Activated naive CD4-positive, alpha-beta T cell treated with anti-CD3 and anti-CD28 coated beads, Interleukin-2, amount 50 U/mL, for 24 hours (primary cell): ENCODE results near the gene HTRA3.

Experiments used
- H3K27ac Mint-ChIP-seq: one replicate; pipeline ENCODE4 v1.8.0; 2021; ENCODE audit warnings: mild to moderate bottlenecking, mixed read lengths
- H3K27me3 Mint-ChIP-seq: one replicate; pipeline ENCODE4 v1.8.0; 2021; ENCODE audit warnings: mixed read lengths
- H3K36me3 Mint-ChIP-seq: one replicate; pipeline ENCODE4 v1.8.0; 2021; ENCODE audit warnings: mixed read lengths
- H3K4me1 Mint-ChIP-seq: one replicate; pipeline ENCODE4 v1.8.0; 2021; ENCODE audit warnings: mixed read lengths
- H3K4me3 Mint-ChIP-seq: one replicate; pipeline ENCODE4 v1.8.0; 2021; ENCODE audit warnings: mild to moderate bottlenecking, mixed read lengths
- H3K9me3 Mint-ChIP-seq: one replicate; pipeline ENCODE4 v1.8.0; 2021; ENCODE audit warnings: mixed read lengths

Gene HTRA3

DNA sequence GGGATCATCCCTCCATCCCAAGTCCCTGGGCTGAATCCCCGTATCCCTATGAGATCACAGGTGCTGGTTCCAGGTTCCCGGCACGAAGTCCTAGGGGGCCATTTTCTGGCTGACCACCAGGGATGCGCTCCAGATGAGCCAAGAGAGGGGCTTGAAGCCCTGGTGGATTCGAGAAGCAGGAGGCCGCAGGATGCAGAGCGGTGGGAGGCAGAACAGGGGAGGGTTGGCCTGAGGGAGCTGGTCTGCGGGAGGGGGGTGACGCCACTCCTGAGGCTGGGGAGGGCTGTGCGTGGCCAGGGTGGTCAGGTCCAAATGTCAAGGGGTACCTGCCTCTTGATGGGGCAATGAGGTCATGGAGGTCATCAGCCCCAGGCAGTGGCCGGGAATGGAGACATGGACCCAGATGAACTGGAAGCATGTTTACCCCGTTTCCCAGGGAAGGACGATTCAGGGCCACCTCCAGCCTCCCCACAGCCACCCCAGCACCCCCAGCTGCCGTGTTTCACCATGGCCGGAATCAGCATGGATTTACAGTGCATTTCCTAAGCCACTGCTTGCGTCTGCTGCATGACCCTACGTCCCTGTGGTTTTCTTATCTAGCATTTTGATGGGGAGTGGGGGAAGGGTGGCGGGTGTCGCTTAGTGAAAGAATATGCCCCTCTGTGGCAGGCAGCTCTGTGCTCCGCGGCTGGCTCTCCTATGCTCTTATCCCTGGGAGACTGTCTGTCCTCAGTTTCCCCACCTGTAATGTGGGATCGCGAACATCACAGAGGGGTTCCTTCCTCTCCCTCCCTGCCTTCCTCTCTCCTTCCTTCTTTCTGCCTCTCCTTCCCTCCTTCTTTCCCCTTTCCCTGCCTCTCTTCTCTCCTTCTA lies 17.0 kb upstream of the HTRA3 start:
- no peaks in the 10 kb centered on the region for H3K27me3 Mint-ChIP-seq
- no peaks in the 10 kb centered on the region for H3K36me3 Mint-ChIP-seq

GRCh38 chr4:8254076-8254475 lies 15.5 kb upstream of the HTRA3 start:
- Mint-ChIP-seq H3K9me3 (no peaks in the 10 kb centered on the region), H3K4me1 (no peaks in the 10 kb centered on the region), H3K4me3 (no peak overlapping the region), H3K27me3 (no peaks in the 10 kb centered on the region), H3K27ac (no peak overlapping the region), H3K36me3 (no peaks in the 10 kb centered on the region)

More for the DNA sequence above, 17.0 kb upstream of the HTRA3 start:
- Mint-ChIP-seq H3K27ac (no peak overlapping the region), H3K4me1 (no peaks in the 10 kb centered on the region), H3K9me3 (no peaks in the 10 kb centered on the region), H3K4me3 (no peak overlapping the region)

- Mint-ChIP-seq H3K4me1 (no peaks in the 10 kb centered on the region), H3K36me3 (no peaks in the 10 kb centered on the region), H3K27me3 (no peaks in the 10 kb centered on the region), H3K4me3 (no peak overlapping the region), H3K9me3 (no peaks in the 10 kb centered on the region), H3K27ac (no peak overlapping the region)
These were observed 13.7 kb upstream of the HTRA3 start for GRCh38 chr4:8255698-8256441.

GRCh38 chr4:8257854-8258253 lies 11.7 kb upstream of the HTRA3 start:
- Mint-ChIP-seq H3K4me3 (no peak overlapping the region), H3K36me3 (no peaks in the 10 kb centered on the region), H3K27me3 (no peaks in the 10 kb centered on the region), H3K9me3 (no peaks in the 10 kb centered on the region), H3K4me1 (no peaks in the 10 kb centered on the region), H3K27ac (no peak overlapping the region)

- Mint-ChIP-seq H3K4me3 (no peak overlapping the region), H3K9me3 (no peaks in the 10 kb centered on the region), H3K4me1 (no peaks in the 10 kb centered on the region), H3K27me3 (peaks cover 2% of the 10 kb centered on the region), H3K36me3 (no peaks in the 10 kb centered on the region), H3K27ac (peak overlapping the region; percentile 51)
These were observed 10.9 kb upstream of the HTRA3 start for GRCh38 chr4:8258552-8259212.

GRCh38 chr4:8259743-8260430 lies 9.7 kb upstream of the HTRA3 start:
- Mint-ChIP-seq H3K4me1 (no peaks in the 10 kb centered on the region), H3K27ac (no peak overlapping the region), H3K9me3 (no peaks in the 10 kb centered on the region), H3K4me3 (no peak overlapping the region), H3K27me3 (peaks cover 2% of the 10 kb centered on the region), H3K36me3 (no peaks in the 10 kb centered on the region)

DNA sequence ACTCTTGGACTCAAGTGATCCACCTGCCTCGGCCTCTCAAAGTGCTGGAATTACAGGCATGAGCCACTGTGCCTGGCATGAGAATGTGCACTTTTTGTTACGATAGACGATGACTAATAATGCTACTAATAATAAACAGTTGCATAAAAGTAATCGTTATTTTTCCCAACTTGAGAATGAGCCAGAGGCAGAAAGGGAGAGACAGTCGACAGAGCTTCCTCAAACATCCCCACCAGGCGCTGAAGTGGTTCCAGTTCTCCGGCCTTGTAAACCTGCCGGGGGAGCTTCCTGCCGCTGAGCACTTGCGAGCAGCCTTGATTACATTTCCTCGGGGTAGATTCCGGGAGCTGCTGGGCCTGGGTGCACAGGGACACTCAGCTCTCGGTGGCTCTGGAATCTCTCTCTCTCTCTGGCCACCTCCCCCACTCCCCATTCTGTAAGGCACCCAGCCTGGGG lies 8.9 kb upstream of the HTRA3 start:
- Mint-ChIP-seq H3K4me1 (no peaks in the 10 kb centered on the region), H3K4me3 (no peak overlapping the region), H3K36me3 (no peaks in the 10 kb centered on the region), H3K27me3 (peaks cover 2% of the 10 kb centered on the region), H3K27ac (no peak overlapping the region), H3K9me3 (no peaks in the 10 kb centered on the region)

GRCh38 chr4:8261851-8262535 lies 7.6 kb upstream of the HTRA3 start:
- Mint-ChIP-seq H3K36me3 (no peaks in the 10 kb centered on the region), H3K9me3 (no peaks in the 10 kb centered on the region), H3K27ac (no peak overlapping the region), H3K4me1 (no peaks in the 10 kb centered on the region), H3K4me3 (no peak overlapping the region), H3K27me3 (peaks cover 5% of the 10 kb centered on the region)

DNA sequence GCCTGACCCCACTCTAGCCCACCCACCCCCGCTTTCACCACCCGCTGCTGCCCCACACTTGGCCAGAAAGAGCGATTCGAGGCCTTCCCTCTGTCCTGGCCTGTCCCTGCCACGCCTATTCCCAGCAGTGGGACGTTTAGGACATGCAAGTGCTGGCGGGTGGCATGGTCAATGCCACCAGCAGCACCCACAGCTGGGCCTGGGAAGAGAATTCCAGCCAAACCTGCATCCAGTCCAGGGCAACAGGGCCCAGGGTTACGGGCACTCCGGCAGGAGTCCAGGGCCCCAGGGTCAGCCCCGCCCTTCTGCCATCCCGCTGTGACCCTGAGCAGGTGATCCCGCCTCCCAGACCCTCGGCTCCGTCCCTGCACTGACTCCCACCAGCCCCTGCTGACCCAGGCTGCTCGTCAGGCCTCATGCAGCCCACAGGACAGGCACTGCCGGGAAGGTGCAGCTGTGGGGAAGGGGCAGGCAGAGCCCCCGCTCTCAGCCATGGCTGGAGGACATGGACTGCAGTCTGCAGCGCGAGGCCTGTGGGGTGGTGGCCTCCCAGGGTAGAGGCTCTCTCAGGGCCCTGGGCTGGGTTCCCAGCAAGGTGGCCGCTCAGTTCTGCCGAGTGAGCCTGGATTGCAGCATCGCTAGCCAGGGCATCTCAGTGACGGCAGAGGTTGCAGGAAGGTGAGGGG lies 6.8 kb upstream of the HTRA3 start:
- H3K4me3 Mint-ChIP-seq: no peak overlapping the region
- H3K36me3 Mint-ChIP-seq: no peaks in the 10 kb centered on the region
- no peaks in the 10 kb centered on the region for H3K9me3 Mint-ChIP-seq
- no peak overlapping the region for H3K27ac Mint-ChIP-seq
- no peaks in the 10 kb centered on the region for H3K4me1 Mint-ChIP-seq
- peaks cover 5% of the 10 kb centered on the region for H3K27me3 Mint-ChIP-seq

GRCh38 chr4:8263397-8263796 lies 6.2 kb upstream of the HTRA3 start:
- H3K9me3 Mint-ChIP-seq: no peaks in the 10 kb centered on the region
- no peaks in the 10 kb centered on the region for H3K4me1 Mint-ChIP-seq
- H3K4me3 Mint-ChIP-seq: no peak overlapping the region
- no peak overlapping the region for H3K27ac Mint-ChIP-seq
- no peaks in the 10 kb centered on the region for H3K36me3 Mint-ChIP-seq
- peaks cover 5% of the 10 kb centered on the region for H3K27me3 Mint-ChIP-seq

DNA sequence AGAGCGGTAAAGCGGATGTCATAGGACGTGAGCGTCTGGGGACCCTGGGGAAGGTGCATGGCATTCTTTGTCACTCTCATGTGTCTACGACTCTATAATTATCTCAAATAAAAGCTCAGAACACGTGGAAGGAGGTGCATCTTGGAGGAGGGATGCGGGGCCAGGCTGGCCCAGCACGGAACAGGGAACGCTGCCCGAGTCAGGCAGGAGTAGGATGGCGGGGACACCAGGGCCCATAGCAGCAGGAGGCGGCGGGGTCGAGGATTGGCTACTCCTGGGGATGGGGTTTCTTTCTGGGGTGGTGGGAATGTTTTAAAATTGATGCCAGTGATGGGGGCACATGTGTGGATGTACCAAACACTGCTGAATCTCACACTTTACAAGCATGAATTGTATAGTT lies 5.4 kb upstream of the HTRA3 start:
- H3K36me3 Mint-ChIP-seq: no peaks in the 10 kb centered on the region
- H3K27me3 Mint-ChIP-seq: peaks cover 12% of the 10 kb centered on the region
- no peaks in the 10 kb centered on the region for H3K9me3 Mint-ChIP-seq
- no peak overlapping the region for H3K27ac Mint-ChIP-seq
- H3K4me1 Mint-ChIP-seq: no peaks in the 10 kb centered on the region
- no peak overlapping the region for H3K4me3 Mint-ChIP-seq

- H3K27ac Mint-ChIP-seq: no peak overlapping the region
- H3K36me3 Mint-ChIP-seq: no peaks in the 10 kb centered on the region
- no peaks in the 10 kb centered on the region for H3K4me1 Mint-ChIP-seq
- H3K9me3 Mint-ChIP-seq: no peaks in the 10 kb centered on the region
- H3K4me3 Mint-ChIP-seq: no peak overlapping the region
- H3K27me3 Mint-ChIP-seq: peaks cover 13% of the 10 kb centered on the region
These were observed 4.2 kb upstream of the HTRA3 start for GRCh38 chr4:8265171-8265929.

GRCh38 chr4:8266088-8266487 lies 3.5 kb upstream of the HTRA3 start:
- Mint-ChIP-seq H3K4me1 (no peaks in the 10 kb centered on the region), H3K27ac (no peak overlapping the region), H3K27me3 (peaks cover 14% of the 10 kb centered on the region), H3K36me3 (no peaks in the 10 kb centered on the region), H3K4me3 (no peak overlapping the region), H3K9me3 (no peaks in the 10 kb centered on the region)

DNA sequence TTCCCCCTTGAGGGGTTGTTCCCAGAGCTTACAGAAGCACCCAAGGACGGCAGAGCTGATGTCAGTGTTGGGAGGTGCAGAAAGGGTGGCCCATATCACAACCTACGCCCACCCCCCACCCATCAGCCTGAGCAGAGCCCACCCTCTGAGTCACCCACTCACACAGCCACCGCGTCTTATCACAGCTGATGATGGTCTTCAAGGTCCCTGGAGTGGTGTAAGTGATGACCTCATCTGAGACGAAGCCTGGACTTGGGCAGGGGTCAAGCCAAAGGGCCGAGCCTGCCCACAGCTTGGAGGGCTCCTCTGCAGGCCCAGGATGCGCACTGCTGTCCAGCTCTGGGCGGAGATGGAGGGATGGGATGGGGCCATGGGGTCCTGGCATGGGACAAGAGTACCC lies 3.0 kb upstream of the HTRA3 start:
- Mint-ChIP-seq H3K4me3 (no peak overlapping the region), H3K36me3 (no peaks in the 10 kb centered on the region), H3K9me3 (no peaks in the 10 kb centered on the region), H3K27me3 (peaks cover 17% of the 10 kb centered on the region), H3K4me1 (no peaks in the 10 kb centered on the region), H3K27ac (peak overlapping the region; percentile 76)
